ENCODE data around the gene LRRC23.

LRRC23 gene

GRCh38 chr12:6946033-6946919, 41.7 kb downstream of the LRRC23 start:
- peak; percentile 59 for DNase-seq

GRCh38 chr12:6946920-6947374, 42.3 kb downstream of the LRRC23 start:
- DNase-seq: no peak

DNA sequence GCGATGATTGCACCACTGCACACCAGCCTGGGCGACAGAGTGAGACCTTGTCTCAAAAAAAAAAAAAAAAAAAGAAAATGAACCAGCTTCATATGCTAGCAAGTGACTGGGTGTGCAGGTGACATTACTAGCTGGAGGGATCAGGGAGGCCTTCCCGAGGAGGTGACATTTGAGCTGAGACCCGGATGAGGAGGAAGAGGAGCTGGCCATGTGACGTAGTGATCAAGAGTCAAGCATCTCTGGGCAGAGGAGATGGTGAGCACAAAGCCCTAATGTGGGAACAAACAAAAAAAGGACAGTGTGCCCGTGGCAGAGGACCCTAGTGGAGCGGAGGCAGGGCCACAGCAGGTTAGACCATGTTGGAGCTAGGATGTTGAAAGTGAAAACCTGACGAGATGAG, 43.0 kb downstream of the LRRC23 start:
- DNase-seq: no peak

GRCh38 chr12:6948873-6949594, 44.4 kb downstream of the LRRC23 start:
- DNase-seq: peak; percentile 93

- DNase-seq: no peak
Measured at GRCh38 chr12:6950401-6950801, 45.8 kb downstream of the LRRC23 start.

DNA sequence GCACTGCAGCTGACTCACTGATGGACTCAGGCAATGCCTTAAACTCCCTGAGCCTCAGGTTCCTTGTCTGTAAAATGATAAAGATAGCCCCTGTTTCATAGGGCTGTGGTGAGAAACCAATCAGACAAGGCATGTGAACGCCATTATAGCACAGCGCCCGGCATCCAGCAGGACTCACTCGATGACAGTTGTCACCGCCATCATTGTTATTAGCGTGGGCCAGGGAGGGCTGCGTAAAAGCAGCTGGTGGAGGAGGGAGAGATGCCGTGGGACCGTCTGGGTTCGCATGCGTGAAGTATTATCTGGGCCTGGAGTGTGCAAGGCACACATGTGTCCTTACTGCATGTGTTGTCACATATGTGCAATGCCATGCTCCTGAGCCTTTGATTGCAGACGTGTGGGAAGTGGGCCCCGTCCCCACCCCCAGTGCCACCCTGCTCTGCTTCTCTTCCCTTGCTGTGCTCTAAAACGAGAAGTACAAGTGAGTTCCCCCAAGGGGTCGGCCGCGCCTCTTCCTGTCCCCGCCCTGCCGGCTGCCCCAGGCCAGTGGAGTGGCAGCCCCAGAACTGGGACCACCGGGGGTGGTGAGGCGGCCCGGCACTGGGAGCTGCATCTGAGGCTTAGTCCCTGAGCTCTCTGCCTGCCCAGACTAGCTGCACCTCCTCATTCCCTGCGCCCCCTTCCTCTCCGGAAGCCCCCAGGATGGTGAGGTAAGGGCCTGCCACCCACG, 46.4 kb downstream of the LRRC23 start, which contains the start of gene PTPN6:
Gene PTPN6, plus strand, starts transcription at position 546 of the 730 bp plus-strand sequence. Its CDS starts 157 bp downstream, at position 703.
- DNase-seq: peak; percentile 93

- no peak for DNase-seq
Measured at GRCh38 chr12:6951551-6952120, 47.0 kb downstream of the LRRC23 start.

- peak; percentile 42 for DNase-seq
Measured at GRCh38 chr12:6952121-6952862, 47.7 kb downstream of the LRRC23 start.

DNA sequence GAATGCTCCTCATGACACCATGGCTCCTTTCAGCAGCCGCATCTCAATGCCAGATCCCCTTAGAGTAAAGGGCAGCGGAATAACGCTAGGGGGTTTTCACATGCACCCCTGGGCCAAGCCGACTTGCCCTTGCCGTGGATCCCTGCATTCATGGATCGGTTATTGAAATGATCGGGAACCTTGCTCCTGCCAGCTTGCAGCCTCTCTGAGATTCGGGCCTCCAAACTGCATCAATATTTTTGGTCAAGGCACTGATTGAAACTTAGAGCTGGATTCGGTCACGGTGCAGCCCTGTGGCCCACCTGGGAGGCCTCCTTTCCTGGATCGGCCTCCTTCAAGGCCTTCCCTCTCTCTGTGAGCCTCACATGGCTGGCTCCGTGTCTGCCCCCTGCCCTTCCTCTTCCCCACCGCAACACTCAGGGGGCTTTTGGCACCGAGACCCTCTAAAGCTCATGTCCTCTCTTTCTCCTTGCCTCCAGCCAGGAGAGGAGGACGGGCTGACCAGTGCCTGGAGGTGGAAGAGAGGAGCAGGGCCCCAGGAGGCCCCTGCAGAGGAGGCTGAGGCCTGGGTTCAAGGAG, 48.3 kb downstream of the LRRC23 start:
- DNase-seq: no peak

GRCh38 chr12:6953442-6954315, 49.1 kb downstream of the LRRC23 start:
- DNase-seq: peak; percentile 94

DNA sequence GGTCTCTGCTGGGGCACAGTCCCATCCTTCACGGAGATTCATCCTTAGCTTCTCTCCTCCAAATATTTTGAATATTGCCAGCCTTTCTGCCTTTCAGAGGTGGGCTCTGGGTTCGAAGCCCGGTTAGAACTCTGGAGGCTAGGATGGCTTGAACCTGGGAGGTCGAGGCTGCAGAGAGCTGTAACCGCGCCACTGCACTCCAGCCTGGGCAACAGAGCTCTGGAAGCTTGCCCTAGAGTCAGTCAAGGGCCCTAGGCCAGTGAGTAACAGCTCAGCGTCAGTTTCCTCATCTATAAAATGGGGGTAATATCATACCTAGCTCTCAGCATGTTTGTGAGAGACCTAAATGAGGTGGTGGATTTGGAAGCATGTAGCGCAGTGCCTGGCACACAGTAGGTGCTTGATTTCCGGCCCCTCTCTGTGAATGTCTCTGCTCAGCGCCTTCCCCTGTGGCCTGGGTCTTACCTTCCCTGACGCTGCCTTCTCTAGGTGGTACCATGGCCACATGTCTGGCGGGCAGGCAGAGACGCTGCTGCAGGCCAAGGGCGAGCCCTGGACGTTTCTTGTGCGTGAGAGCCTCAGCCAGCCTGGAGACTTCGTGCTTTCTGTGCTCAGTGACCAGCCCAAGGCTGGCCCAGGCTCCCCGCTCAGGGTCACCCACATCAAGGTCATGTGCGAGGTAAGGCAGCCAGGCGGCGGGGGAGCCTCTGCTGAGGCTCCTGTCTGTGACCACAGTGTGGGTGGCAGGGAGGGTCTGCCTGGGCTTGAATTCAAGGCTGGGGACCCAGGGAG, 49.9 kb downstream of the LRRC23 start:
- DNase-seq: no peak

DNA sequence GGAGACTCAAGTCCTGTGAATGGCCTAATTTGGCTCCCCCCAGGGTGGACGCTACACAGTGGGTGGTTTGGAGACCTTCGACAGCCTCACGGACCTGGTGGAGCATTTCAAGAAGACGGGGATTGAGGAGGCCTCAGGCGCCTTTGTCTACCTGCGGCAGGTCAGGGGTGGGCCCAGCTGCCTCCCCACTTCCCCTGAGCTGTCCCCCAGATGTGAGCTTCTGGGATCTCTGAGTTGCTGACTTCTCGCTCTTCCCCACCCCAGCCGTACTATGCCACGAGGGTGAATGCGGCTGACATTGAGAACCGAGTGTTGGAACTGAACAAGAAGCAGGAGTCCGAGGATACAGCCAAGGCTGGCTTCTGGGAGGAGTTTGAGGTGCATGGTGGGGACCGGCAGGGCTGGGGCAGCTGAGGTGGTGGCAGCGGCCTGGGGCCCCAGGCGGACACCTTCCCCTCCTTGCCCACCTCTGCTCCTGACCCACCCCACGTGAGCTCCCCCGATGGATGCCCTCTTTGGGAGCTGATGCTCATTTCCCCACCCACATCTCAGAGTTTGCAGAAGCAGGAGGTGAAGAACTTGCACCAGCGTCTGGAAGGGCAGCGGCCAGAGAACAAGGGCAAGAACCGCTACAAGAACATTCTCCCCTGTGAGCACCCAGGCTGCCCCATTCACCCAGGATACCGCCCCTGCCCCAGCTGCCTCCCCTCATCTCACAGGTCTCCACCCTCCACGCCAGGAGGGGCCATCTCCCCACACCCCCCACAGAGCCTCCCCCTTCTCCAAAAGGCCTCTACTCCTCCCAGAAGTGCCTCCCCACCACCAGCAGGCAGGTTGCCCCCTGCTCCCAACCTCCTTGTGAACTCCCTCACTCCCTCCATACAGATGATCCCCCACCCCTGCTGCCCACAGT, 50.7 kb downstream of the LRRC23 start:
- DNase-seq: no peak

GRCh38 chr12:6956021-6956727, 51.6 kb downstream of the LRRC23 start:
- DNase-seq: peak; percentile 34

DNA sequence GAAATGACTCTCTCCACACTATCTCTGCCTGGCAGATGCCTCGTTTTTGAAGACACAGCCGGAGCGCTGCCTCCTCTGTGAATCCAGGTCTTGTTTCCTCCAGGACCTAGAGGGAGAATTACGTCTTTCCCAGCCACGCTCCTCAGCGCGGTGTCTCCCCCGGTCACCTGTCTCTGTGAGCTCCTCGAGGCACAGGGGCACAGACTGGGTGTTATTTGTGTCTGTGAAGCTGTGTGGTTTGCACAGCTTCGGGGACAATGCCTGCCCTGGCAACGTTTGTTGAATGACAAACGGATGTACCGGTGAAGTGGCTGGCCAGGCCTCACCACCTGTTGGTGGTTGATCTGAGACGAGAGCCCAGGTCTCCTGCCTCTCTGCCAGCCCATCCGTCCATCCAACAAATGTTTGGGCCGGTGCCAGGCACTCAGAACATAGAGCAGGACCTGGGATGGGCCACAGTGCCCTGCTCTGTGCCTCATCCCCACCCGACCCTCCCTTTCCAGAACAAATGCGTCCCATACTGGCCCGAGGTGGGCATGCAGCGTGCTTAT, 52.6 kb downstream of the LRRC23 start:
- DNase-seq: no peak

DNA sequence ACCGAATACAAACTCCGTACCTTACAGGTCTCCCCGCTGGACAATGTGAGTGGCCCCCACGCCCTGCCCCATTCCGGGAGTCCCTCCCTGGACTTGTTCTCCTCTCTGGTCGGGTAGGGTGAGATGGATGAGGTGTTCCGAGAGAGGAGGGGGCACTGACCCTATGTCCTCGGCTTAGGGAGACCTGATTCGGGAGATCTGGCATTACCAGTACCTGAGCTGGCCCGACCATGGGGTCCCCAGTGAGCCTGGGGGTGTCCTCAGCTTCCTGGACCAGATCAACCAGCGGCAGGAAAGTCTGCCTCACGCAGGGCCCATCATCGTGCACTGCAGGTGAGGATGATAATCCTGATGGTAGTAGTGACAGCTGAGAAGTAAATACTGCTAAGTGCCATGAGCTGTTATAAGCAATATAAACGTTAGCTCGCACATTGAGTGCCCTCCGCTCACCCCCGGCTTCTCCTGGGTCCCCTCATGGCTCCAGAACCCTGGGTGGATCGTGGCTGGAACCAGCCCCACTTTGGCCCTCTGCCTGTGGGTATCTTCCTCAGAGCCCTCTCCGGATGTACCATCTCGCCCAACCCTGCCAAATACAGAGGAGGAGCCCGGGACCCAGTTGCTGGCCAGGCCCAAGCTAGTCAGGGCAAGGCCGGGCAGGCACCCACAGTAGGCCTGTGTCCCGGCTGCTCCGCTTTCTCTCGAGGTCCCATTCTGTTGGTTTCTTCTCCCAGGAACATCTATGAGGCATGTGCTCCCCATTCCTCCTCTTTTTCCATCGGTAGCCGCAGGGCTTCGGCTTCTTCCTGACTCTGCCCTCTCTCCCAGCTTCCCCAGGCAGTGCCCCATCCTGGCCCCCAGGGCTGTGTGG, 53.4 kb downstream of the LRRC23 start:
- no peak for DNase-seq

- peak; percentile 61 for DNase-seq
Measured at GRCh38 chr12:6958609-6959057, 54.0 kb downstream of the LRRC23 start.

Measured in inflammatory macrophage treated with lipopolysaccharide for 4 hours (primary cell).